Nephron (organoid): ENCODE data around the gene LRRC4.

ENCODE experiments used
- H3K27ac Mint-ChIP-seq, 3 experiments: 2 replicates each; pipeline ENCODE4 v1.8.0; 2020; ENCODE audit warnings: mixed read lengths in 3 of 3, mild to moderate bottlenecking in 2 of 3, moderate library complexity in 1 of 3
- H3K27me3 Mint-ChIP-seq: 2 replicates; pipeline ENCODE4 v1.8.0; 2021; ENCODE audit warnings: low read depth, mild to moderate bottlenecking, moderate library complexity, mixed read lengths
- H3K36me3 Mint-ChIP-seq: 2 replicates; pipeline ENCODE4 v1.8.0; 2020; ENCODE audit warnings: low read depth, mixed read lengths
- H3K4me1 Mint-ChIP-seq: 2 replicates; pipeline ENCODE4 v1.8.0; 2020; ENCODE audit warnings: mixed read lengths
- H3K4me3 Mint-ChIP-seq, 3 experiments: 2 replicates each; pipeline ENCODE4 v1.8.0; 2020; ENCODE audit warnings: mild to moderate bottlenecking in 3 of 3, mixed read lengths in 3 of 3, moderate library complexity in 2 of 3
- H3K9me3 Mint-ChIP-seq: 2 replicates; pipeline ENCODE4 v1.8.0; 2020; ENCODE audit warnings: mixed read lengths
- CTCF ChIP-seq, 3 experiments: fragments of 200-600 bp; sonication (generic); IDR thresholded peaks; one replicate each; pipeline ENCODE4 v1.5.0; 2021; ENCODE audit warnings: antibody characterized with exemption in 3 of 3; ENCODE audit not compliant: unreplicated experiment in 3 of 3

Gene LRRC4

DNA sequence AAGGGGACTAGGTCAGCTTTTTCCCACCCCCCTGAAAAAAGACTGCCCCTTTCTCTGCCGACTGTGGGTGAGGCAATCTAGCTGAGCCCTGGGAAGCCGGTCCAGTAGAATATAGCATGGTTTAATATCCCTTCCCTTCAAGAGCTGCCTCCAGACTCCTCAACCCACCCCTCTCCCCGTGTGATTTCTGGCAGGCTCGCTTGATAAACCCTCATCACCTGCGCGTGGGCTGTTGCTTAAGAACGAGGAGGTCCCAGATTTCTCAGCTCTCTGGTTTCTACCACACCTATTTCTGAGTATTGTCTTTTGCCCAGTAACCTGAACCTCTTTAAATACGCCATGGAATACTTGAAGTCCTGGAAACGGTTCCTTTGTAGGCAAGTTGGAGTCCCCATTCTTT is 2.0 kb upstream of the LRRC4 start:
- no peak for TF ChIP-seq CTCF (IDR thresholded peaks at IDR 0.05; ENCODE audit: unreplicated experiment in 3 of 3)
- H3K4me3 Mint-ChIP-seq: peak overlapping the region; percentile 81 to 88 (median 86)
- peaks cover 20% of the 10 kb centered on the region for H3K4me1 Mint-ChIP-seq
- H3K27ac Mint-ChIP-seq: no peak overlapping the region
- H3K9me3 Mint-ChIP-seq: no peaks in the 10 kb centered on the region
- H3K36me3 Mint-ChIP-seq: peaks cover 11% of the 10 kb centered on the region
- peaks cover 36% of the 10 kb centered on the region for H3K27me3 Mint-ChIP-seq

GRCh38 chr7:128032605-128033235 is 1.5 kb upstream of the LRRC4 start:
- Mint-ChIP-seq H3K4me3 (peak overlapping the region; percentile 81 to 88 (median 86)), H3K4me1 (peaks cover 25% of the 10 kb centered on the region), H3K36me3 (peaks cover 11% of the 10 kb centered on the region), H3K27me3 (peaks cover 36% of the 10 kb centered on the region), H3K9me3 (no peaks in the 10 kb centered on the region), H3K27ac (no peak overlapping the region)
- TF ChIP-seq CTCF (IDR thresholded peaks at IDR 0.05; ENCODE audit: unreplicated experiment in 3 of 3): no peak

DNA sequence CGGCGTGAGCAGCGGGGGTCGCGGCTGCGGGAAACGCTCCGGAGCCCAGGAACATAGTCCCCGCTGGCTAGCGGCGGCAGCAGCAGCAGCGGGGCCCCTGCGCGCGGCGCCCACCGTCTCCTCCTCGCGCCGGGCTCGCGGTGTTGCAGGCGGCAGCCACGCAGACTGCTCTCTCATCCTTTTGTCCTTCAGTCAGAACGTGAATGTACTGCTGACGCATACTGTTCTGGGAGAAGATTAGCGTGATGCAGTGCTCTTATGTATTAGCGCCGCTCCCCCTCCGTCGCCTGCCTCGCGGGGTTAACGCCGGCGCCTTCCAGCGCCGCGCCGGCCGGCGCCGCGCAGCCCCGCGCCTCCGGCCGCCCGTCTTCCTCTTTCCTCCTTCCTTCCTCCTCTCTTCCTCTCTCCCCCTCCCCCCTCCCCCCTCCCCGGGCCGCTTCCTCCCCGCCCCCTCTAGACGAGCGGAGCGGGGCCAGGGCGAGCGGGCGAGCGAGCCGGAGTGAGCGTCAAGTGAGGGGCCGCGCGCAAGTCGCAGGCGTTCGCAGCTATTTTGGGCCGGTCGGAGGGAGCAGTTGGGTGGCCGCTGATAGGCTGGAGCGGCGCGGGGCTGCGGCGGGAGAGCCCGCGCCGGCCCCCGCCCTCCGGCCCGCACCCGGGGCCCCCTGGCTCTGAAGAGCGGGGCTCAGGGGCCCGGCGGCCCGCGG is 816 bp upstream of the LRRC4 start:
- H3K4me1 Mint-ChIP-seq: peaks cover 32% of the 10 kb centered on the region
- H3K9me3 Mint-ChIP-seq: no peaks in the 10 kb centered on the region
- peak; percentile 33 to 38 (median 34) for TF ChIP-seq CTCF (IDR thresholded peaks at IDR 0.05; ENCODE audit: unreplicated experiment in 3 of 3)
- H3K4me3 Mint-ChIP-seq: peak overlapping the region; percentile 91 to 98 (median 93)
- peaks cover 11% of the 10 kb centered on the region for H3K36me3 Mint-ChIP-seq
- H3K27ac Mint-ChIP-seq: peak overlapping the region; percentile 68 to 91 (median 74)
- H3K27me3 Mint-ChIP-seq: peaks cover 36% of the 10 kb centered on the region

GRCh38 chr7:128030263-128030653 is 979 bp downstream of the LRRC4 start:
- peaks cover 44% of the 10 kb centered on the region for H3K4me1 Mint-ChIP-seq
- H3K27ac Mint-ChIP-seq: peak overlapping the region in 2 of 3 experiments; percentile 35 to 38
- peaks cover 32% of the 10 kb centered on the region for H3K27me3 Mint-ChIP-seq
- peaks cover 11% of the 10 kb centered on the region for H3K36me3 Mint-ChIP-seq
- no peak for TF ChIP-seq CTCF (IDR thresholded peaks at IDR 0.05; ENCODE audit: unreplicated experiment in 3 of 3)
- no peaks in the 10 kb centered on the region for H3K9me3 Mint-ChIP-seq
- peak overlapping the region; percentile 81 to 88 (median 86) for H3K4me3 Mint-ChIP-seq

DNA sequence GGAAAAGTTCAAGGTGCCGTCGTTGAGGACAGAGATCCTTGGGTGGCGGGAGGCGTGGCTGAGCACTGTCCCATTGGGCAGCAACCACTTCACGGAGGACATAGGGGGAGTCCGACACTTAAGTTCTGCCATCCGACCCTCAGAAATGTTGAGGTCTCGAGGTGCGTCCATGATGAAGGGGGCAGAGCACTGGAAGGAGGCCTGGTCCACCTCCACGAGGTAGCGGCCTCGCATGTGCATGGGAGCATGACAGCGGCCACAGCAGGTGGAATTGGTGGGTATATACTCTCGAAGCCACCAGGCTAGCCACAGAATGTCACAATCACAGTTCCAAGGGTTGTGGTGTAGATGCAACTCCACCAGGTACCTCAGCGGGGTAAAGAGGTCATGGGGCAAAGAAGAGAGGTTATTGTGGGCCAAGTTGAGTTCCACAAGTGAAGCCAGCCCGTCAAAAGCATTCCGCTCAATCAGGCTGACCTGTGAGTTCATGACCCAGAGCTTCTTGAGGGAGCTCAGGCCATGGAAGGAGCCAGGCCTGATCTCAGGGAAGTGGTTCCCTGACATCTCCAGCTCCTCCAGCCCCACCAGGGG is 1.7 kb downstream of the LRRC4 start:
- H3K27ac Mint-ChIP-seq: no peak overlapping the region
- no peaks in the 10 kb centered on the region for H3K9me3 Mint-ChIP-seq
- peaks cover 32% of the 10 kb centered on the region for H3K27me3 Mint-ChIP-seq
- peak overlapping the region; percentile 81 to 88 (median 86) for H3K4me3 Mint-ChIP-seq
- no peak for TF ChIP-seq CTCF (IDR thresholded peaks at IDR 0.05; ENCODE audit: unreplicated experiment in 3 of 3)
- H3K4me1 Mint-ChIP-seq: peaks cover 44% of the 10 kb centered on the region
- peaks cover 11% of the 10 kb centered on the region for H3K36me3 Mint-ChIP-seq
